GM19468 (cell line): ENCODE results near the gene BLCAP.

Experiments
- ATAC-seq: cut with Tn5 transposase; IDR thresholded peaks from one replicate; pipeline ENCODE4 v1.9.1; 2021; ENCODE audit warnings: mild to moderate bottlenecking, moderate library complexity, moderate number of reproducible peaks; ENCODE audit not compliant: unreplicated experiment; ENCODE audit errors: extremely low read depth

Gene BLCAP

DNA sequence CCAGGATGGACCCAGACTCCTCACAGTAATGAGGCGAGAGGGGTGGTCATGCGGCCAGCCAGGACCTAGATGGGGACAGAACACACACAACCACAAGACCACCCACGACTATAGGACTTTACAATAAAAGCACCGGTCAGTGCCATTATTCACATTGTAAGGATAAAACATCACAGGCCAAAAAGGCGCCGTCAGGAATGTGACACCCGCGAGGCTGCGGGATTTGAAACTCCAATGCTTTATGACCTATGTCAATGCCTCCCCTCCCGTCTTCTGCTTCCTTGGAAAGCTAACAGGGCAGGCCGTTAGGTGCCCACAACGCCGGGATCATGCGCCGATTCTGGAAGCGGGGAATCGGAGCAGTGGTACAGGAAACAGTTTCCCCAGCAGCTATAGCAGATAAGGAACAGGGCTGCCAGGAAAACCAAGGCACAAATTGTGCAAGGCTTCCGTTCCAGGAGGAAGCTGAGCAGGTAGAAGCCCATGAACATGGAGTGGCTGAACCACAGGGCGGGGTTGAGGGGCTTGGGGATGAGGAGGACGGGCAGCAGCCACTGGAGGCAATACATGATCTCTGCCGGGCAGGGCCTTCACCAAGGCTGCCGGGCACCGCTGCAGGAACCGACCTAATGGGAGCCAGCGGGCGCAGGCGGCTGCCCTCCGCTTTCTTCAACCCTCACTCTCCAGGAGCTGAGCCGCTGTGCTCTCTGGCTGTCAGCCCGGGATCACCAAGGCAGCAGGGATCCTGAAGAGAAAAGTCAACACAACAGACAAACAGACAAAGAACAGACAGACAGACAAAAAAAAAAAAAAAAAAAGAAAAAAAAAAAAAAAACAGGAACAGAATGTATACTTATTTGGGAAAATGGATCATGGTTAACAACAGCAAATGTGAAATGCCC is 8.8 kb downstream of the BLCAP start:
- no peak for ATAC-seq

DNA sequence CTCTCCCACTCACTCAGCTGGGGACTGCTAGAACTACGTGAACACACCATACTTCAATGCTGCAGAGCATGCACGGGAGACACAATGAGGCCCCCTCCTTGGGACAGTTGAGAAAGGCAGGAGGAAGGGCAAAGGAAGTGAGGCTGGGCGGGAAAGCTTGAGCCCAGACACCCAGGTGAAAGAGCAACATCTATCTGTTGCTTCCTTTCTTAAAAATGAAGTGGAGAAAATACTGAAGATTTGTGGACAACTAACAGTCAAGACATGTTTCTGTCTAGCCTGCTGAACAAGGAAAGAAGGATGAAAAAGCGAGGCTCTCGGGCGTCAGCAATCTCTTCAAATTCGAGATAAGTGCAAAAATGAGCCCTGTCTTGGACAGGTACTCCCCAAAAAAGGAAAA is 9.6 kb downstream of the BLCAP start:
- no peak for ATAC-seq

DNA sequence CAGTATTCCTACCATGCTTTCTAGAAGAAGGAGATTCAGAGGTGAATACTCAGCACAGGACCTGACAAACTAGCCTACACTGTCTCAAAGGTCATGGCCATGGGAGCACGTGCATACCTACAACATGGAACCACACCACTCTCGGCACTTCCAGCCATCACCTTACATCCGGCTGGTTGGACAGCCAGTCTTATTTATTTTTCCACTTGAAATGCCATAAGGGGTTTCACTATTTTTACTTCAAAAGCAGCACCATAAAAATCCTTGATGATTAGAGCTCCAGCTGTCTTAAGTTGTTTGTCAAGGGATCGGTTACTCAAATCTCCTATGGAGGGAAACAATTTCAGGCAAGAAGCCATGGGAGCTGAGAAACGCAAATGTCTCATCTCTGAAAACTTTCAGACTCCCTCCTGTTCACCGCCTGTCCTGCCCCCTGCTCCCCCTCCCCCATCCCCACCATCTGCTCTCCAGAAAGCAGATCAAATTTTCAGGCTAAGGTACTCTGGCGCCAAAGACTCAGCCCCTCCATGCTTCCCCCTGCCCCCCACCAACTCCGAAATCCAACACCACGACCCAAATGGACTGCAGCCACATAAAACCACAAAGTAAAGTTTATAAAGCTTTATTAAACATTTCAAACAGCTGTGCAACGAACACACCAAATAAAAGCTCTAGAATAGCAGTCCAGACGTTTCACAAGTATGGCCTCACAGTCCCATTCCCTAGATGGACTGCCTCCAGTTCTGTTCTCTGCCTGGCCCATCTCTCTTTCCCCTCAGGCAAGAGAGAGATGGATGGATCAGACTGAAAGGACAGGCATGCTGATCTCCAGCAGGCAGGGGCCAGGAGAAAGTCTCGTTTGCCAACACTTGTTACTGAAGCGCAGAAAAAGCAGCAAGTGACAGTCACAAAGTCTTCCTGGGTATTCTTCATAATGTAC is 10.6 kb downstream of the BLCAP start:
- ATAC-seq: no peak

DNA sequence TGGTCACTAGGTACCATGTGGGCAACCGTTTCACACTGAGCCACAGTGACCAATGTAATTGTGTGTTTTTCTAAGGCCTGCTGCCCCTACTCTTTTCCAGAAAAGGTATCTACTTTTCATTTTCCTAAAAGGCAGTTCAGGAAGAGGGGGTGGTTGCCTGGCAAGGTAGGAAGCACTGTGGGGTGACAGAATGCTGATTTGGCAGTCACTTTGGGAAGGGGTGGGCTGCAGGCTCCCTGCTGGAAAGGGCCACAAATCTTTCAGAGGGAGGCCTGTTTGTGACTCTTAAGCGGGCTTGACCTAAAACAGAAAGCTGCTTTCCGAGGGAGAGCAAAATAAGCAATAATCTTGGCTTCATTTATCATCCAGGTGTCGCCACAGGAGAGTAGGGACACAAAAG is 11.8 kb downstream of the BLCAP start:
- ATAC-seq: no peak

DNA sequence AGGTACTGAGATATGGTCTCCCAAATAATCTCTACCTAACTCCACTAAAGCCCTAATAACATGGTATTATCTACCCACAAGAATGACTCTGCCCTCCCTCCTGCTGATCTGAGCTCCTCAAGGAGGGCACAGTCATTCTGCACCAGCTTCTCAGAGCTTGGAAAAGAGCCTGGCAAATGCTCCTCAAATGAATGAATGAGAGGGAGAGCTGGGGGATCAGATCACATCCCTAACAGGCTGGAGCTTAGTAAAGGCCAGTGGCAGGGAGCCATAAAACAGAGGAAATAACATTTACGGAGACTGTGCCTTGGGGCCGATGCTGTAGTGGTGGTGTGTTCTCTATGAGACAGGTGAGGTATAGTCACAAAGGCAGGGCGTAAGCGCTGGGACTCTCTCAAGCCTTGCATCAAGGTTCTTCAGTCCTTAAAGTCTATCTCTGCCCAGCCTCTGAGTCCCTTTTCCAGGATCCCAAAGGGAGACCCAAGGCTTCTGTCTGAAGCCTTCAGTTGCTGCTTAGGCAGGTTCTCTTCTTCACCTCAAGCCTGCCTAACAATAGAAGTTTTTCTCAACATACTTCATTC is 13.8 kb downstream of the BLCAP start:
- no peak for ATAC-seq

DNA sequence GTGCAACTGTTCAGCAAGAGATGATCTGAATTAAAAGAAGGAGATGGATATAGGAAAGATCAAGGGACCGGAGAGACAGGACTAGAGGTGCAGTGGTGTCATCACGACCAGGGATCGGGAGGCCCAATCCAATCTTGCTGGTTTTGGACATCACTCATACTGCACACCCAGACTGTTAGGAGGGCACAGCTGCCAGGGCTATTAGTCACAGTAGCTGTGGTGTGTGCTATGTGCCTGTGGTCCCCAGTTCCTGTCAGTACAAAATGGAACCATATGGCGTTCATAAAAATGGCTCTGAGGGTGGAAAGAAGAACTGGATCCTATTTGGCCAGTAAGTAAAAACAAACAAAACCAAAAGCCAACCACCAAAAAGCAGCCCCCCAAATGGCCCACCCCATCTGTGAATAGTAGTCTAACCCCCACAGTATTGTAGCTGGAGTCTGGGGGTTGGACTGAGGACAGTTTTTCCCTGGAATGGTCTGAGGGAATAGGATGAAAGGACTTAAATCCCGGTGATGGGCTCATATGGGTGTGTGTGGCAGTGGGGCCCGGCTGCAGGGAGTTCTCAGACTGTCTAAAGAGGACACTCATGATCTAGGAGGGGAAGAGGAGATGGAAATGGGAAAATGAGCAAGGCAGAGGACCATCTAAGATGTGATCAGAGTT is 15.9 kb downstream of the BLCAP start:
- no peak for ATAC-seq

DNA sequence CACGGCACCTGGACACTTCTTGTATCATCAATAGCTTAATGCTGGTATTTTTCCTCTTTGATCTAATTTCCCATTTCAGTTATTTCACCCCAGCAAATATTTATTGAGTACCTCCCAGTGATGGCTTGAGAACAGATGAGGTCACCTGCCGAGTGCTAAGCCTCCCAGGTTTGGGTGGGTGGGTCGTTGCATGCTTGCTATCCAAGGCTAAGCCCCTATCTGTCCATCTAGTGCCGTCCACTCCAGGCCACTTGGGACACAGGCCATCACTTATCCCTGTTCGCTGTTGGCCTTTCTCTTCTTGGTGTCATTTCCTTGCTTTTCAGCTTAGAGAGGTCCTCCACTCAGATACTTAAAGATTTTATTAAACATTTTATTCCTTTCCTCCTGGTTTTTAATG is 17.4 kb downstream of the BLCAP start:
- ATAC-seq: no peak

DNA sequence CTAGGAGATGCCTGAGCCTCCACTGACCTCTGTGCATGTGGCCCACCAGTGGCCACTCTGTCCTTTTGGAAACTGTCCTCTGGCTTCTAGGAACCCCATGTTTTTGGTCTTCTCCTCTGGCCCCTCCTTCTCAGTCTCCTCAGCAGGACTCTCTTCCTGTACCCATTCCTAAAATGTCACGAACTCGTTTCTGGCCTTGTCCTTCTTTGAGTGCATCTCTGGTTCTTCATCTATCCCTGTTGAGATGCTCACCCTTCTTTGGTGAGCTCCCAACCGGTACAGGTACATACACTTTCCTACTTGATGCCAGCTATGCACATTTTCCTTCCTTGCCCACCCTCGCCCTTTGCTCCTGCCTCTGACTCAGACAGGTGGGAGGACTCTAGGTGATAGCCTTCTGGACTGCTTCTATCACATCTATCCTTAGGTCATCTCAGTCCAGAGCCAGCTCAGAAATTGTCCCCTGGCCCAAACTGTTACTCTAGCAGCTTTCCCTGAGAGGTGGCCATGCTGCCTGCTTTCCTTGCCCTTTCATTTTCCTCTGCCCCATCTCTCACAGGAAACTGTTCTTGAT is 21.4 kb downstream of the BLCAP start:
- ATAC-seq: no peak

DNA sequence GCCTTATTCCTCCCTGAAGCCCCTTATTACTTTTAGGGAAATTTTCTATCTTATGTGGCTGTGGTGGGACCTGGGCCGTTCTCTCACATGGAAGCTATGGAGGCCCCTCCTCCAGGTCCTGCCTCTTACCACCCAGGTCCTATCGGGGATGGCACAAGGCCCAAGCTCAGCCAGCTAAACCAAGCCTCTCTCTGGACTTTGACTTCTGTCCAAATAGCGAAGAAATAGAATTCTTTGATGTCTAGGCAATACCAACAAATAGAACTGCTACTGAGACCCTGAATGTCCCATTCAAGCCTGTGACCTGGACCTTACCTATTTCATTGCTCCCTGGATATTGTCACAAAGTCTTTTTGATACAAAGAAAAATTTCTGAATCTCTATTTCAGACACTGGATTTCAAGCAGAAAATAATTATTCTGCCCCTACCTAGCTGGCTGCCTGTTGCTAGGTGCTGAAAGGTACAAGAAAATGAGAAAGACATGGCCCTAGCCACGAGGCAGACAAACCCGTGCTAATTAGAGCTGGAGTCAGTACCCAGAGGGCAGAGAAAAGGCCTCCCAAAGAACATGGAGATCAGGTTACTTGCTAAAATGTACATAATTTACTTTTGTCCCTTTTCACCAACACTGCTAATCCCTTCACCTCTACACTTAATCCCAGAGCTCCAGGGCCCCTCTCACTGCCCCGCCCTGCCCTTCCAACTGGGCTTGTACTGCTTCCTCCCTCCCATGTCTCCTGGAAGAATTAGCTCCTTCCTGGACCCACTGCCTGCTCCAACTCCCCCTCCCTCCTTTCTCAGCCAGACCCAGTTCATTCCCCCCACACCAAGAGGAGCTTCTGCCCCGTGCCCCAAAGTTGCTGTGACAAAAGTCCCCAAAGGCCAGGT is 22.2 kb downstream of the BLCAP start:
- no peak for ATAC-seq

DNA sequence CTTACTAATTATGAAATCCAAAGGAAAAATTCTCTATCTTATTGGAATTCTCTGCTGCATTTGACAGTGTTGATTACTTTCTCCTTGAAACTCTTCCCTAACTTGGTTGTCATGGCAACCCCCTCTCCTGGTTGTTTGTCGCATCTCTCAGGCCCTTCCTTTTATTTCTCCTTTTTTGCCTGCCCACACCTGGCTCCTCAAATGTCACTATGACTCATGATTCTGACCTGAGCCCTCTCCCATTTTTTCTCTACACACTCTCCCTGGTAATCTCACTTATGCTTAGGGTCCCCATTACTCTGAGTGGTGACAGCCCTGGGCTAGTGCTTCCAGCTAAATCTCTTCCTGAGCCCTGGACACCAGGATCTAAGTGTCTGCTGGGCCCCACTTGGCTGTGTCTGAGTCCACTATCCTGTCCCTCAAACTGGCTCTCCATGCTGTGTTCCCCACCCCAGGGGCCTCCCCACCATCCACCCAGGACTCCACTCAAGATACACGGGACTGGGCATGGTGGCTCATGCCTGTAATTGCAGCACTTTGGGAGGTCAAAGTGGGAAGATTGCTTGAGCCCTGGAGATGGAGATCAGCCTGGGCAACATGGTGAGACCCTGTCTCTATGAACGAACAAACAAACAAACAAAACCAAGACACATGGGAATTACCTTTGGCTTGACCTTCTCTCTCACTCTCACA is 23.1 kb downstream of the BLCAP start:
- ATAC-seq: no peak

DNA sequence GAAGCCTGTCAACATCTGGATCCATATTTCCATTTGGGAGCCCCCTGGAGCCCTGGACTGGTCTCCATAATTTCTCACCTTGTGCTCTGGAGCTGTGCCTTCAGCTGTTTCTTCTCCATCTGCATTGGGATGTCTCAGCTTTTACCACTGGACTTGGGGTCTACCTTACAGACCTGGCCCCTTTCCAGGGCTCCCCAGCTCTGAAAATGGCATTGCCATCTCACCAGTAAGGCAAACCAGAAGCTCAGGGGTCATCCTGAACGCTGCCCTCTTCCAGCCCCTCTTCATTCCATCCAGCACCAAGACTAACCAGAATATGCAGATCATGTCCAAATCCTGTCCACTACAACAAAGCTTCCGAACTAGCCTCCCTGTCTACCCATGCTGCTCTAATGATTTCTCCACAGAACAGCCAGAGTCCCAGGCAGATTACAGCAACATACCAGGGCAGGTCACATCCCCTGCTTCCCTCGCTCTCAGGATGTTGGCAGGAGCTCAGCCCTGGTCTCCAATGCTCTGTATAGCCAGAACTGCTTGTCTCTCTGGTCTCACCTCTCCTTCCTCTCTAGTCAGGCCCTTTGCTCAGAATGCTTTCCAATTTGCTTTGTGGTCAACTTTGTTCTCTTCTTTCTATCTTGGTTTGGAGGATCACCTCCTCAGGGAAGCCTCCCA is 24.3 kb downstream of the BLCAP start:
- ATAC-seq: no peak

DNA sequence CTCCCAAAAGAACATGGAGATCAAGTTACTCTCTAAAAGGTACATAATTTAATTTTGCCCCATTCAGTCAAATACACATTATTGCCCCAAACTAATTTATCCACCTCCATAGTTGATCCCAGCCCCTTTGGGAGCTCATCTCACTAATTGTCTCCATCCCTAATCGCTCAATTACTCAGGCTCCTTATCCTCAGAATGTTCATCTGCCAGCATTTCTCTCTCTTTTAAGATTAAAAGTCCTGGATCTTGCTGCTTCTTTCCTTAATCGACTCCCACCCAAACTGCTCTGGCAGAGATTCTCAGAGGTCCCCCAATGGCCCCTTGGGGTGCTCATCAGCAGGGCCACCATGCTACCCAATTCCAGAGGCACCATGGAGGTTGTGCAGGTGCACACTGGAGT is 25.0 kb downstream of the BLCAP start:
- ATAC-seq: no peak

DNA sequence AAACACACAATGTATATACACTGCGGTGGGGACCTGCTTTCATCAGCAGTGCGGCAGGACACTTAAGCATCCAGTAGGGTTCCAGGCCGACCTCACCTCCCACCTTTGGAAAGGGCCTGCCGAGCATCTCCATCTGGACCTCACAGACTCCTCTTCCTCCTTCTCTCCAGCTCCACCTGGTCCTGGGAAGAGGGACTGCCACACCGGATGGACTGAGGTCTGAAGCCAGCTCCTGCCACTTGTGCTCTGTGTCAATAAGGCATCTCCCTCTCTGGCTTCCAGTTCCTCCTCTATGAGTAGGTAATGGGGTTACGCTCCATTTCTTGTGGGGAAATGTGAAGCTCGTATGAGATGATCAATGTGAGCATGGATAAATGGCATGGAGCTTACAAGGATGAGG is 25.7 kb downstream of the BLCAP start:
- ATAC-seq: no peak

DNA sequence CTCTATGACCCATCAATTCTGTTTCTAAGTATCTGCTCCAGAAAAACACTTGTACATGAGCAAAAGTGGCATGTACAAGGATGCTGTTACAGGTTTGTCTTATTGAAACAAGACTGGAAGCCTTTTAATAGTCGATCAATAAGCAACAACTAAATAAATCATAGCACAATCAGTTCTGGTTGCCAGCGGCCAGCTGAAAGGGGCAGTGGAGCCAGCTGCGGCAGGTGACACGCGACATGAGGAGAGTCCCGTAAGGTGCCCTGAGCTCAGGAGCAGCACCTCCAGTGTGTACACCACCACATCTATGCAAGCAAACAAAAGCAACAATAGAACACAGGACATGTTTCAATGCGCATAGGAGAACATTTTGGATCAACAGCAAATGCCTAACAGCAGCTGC is 27.4 kb downstream of the BLCAP start:
- ATAC-seq: no peak

DNA sequence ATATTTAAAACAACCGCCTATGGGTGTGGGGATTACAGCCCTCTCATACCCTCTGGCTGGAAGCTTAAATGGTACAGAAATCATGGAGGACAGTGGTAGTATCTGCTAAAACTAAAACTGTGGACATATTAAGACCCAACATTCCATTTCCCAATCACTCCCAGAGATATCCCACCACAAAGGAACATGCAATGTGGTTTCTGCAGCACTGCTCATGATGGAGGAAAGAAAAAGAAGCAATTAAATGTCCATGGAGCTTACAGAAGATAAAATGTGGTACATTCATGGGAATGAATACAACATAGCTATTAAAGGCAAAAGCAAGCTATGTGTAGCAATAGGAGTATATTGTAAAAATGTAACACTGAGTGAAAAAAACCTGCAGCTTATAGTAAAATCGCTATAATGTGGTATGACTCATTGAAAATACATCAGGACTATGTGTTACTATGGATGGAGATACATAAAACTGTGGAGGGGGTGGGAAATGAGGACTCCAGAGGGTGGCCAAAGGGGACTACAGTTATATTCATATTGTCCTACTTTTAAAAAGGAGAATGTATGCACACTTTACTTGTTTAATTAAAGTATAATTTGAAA is 29.5 kb downstream of the BLCAP start:
- no peak for ATAC-seq

DNA sequence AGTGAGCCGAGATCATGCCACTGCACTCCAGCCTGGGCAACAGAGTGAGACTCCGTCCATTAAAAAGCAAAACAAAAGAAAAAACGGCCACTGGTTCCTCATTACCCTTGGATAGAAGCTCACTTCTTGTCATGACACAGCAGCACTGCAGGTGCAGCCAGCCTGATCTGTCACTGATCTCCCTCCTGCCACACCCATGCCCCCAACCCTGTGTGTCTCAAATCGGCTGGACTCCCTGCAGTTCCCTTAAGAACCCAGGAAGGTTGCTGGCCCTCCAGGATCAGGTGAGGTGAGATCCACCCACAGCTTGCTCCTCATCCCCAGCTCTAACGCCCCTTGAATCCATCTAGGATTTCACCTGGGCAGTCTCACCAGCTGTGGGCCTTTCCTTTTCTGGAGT is 32.9 kb downstream of the BLCAP start:
- ATAC-seq: no peak

DNA sequence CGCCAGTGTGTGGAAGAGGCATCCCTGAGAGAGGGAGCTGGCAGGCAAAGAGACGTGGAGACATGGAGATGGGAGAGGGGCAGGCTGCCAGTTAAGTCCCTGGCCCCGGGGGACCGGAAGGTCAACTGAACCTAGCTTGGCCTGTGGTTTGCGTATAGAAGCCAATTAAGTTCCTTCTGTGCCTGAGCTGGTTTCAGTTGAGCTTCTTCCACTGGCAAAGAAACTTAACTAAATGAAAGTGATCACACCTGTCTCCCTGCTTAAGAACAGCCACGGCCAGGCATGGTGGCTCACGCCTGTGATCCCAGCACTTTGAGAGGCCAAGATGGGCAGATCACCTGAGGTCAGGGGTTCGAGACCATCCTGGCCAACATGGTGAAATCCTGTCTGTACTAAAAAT is 33.4 kb downstream of the BLCAP start:
- no peak for ATAC-seq

DNA sequence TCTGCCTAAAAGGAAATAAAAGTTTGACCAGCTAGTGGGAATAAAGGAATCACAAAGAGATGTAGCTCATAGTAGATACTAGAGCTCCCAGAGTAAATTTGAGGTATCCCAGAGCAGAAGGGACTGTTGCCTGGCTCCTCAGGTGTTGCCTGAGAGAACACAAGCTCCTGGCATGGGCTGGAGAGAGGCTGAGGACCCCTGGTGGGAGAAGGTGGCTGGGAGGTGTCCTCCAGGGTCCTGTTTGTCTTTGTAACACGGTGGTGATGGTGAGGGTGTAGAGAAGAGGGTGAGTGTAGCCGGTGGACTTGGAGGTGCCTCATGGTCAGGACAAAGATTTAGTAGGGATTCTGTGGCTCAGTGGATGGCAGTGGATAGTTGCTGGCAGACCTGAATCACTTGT is 34.7 kb downstream of the BLCAP start:
- no peak for ATAC-seq
